ENCODE results near the gene VPS18. TPM values are rescaled to one million over a fixed set of nuclear protein-coding genes. Genes with fewer than 3 reads are reported as not detected.

VPS18 gene
- total RNA-seq, 4 donors from 2014 or later: 15.0 to 24.9 (median 19.7) TPM

DNA sequence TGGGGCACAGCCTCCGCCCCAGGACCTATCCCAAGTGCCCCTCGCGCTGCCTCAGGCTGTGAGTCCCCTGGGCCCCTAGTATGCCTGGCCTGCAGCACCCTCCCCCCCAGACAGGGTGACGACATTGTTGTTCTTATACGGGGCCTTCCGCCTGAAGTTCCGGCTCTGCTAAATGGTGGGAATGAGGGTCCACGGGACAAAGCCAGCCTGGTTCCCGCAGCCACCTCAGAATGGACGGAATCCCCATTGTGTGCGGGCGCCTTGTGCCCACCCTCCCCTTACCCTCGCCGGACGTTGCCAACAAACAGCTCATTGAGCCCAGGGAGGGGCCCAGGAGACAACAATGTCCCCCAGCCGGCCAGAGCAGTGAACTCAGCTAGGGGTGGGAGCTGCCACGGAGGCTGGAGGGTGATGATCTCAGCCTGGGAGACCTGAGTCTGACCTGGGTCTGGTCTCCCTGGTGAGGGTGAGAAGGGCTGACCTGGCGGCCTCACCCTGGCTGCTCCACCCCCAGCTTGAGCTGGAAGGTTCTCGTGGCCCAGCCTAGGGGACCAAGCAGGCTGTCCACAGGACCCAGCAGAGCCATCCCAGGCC, 24.6 kb downstream of the VPS18 start:
- WGBS: 84% methylated on average over 17 of the region's 19 CpGs
- TF ChIP-seq, protein P1, sequence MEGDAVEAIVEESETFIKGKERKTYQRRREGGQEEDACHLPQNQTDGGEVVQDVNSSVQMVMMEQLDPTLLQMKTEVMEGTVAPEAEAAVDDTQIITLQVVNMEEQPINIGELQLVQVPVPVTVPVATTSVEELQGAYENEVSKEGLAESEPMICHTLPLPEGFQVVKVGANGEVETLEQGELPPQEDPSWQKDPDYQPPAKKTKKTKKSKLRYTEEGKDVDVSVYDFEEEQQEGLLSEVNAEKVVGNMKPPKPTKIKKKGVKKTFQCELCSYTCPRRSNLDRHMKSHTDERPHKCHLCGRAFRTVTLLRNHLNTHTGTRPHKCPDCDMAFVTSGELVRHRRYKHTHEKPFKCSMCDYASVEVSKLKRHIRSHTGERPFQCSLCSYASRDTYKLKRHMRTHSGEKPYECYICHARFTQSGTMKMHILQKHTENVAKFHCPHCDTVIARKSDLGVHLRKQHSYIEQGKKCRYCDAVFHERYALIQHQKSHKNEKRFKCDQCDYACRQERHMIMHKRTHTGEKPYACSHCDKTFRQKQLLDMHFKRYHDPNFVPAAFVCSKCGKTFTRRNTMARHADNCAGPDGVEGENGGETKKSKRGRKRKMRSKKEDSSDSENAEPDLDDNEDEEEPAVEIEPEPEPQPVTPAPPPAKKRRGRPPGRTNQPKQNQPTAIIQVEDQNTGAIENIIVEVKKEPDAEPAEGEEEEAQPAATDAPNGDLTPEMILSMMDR (IDR thresholded peaks at IDR 0.05): no peak
- no peak for TF ChIP-seq POLR2AphosphoS5 (IDR thresholded peaks at IDR 0.05)
- no peaks in the 10 kb centered on the region for H3K36me3 ChIP-seq
- H3K4me1 ChIP-seq: no peaks in the 10 kb centered on the region
- DNase-seq (ENCODE audit: low spot score in 2 of 2): no peak
- no peak overlapping the region for H3K27ac ChIP-seq
- H3K27me3 ChIP-seq: peaks cover 4% of the 10 kb centered on the region
- H3K4me3 ChIP-seq: no peak overlapping the region
- no peaks in the 10 kb centered on the region for H3K9me3 ChIP-seq

DNA sequence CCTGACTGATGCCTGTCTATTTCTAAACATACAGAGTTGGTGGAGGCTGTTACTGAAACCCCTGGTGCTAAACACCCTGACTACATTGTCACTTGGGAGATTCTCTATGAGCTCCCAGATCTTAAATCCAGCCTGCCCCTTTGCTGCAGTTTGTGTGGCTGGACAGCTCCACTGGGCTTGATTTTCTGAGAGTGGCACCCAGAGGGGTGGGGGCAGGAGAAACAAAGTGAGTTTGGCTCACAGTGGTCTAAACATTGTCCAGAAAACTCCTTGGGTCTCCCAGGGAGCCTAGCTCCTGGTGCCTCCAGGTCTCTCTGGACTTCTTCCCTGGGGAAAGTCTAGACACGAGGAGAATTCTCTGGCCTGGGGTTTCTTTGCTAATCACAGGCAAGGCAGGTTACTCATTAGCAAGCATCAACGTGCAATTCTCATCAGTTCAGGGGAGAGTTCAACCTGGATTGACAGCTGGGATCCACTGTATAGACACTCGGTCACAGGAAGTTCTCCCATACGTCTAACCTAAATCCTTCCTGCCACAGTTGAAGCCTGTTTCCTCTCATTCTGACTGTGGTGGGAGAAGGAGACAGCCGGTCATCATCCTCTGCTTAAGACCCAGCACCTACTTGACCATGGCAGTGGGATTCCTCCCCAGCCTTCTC, 27.8 kb downstream of the VPS18 start:
- Histone ChIP-seq H3K36me3 (no peaks in the 10 kb centered on the region), H3K27me3 (peaks cover 28% of the 10 kb centered on the region), H3K27ac (no peak overlapping the region), H3K9me3 (no peaks in the 10 kb centered on the region), H3K4me3 (no peak overlapping the region), H3K4me1 (peaks cover 17% of the 10 kb centered on the region)
- no peak for TF ChIP-seq EP300 (IDR thresholded peaks at IDR 0.05)
- TF ChIP-seq, protein P1 (IDR thresholded peaks at IDR 0.05): no peak
- TF ChIP-seq POLR2A (IDR thresholded peaks at IDR 0.05): no peak
- no peak for TF ChIP-seq POLR2AphosphoS5 (IDR thresholded peaks at IDR 0.05)
- 61% methylated on average over 5 of the region's 5 CpGs for WGBS
- DNase-seq (ENCODE audit: low spot score in 2 of 2): no peak

DNA sequence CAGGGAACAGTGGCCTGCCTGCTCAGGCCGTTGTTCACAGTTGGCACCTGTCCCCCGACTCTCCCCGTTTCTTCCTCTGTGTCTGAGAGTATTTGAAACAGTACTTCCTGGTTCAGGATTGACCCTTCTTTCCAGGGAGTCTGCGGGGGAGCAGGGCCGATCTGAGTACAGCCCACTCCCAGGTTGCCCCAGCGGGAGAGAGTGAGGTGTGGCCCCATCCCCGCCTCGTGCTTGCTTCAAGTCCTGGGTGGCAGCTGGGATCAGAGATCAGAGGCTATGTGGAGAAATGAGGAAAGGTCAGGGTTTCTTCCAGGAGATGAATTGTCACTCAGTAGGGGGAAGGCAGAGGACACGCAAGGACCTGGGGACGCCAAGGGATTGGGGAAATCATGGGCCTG, 28.4 kb downstream of the VPS18 start:
- Histone ChIP-seq H3K4me3 (no peak overlapping the region), H3K9me3 (no peaks in the 10 kb centered on the region), H3K27me3 (peaks cover 34% of the 10 kb centered on the region), H3K36me3 (no peaks in the 10 kb centered on the region), H3K4me1 (peaks cover 22% of the 10 kb centered on the region), H3K27ac (no peak overlapping the region)
- peak in 1 of 2 donors; percentile 54 for DNase-seq (ENCODE audit: low spot score in 2 of 2)
- WGBS: 73% methylated on average over 10 of the region's 10 CpGs
- TF ChIP-seq EP300 (IDR thresholded peaks at IDR 0.05) (no peak), POLR2A (IDR thresholded peaks at IDR 0.05) (no peak), POLR2AphosphoS5 (IDR thresholded peaks at IDR 0.05) (no peak)
- TF ChIP-seq, protein P1 (IDR thresholded peaks at IDR 0.05): no peak

DNA sequence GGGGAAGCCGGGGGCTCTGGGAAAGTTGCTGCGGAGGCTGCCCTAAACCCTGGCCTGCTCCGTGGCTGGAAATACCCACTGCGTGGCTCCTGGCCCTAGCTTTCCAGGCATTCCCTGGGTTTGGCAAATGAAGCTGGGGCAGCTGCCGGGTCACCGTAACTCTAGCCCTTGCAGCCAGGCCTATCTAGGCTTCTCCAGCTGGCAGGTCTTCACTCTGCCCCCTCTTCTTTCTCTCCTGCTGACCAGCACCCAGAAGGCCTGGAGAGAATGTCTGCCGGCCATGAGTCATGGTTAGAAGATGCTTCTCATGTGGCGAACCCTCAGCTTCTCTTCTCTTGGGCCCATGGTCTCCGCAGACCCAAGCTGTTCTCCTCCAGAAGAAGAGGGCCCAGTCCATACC, 29.3 kb downstream of the VPS18 start:
- no peak overlapping the region for H3K27ac ChIP-seq
- WGBS: 93% methylated on average over 4 of the region's 9 CpGs
- H3K9me3 ChIP-seq: no peaks in the 10 kb centered on the region
- no peak overlapping the region for H3K4me3 ChIP-seq
- H3K36me3 ChIP-seq: no peaks in the 10 kb centered on the region
- peaks cover 43% of the 10 kb centered on the region for H3K27me3 ChIP-seq
- TF ChIP-seq, protein P1 (IDR thresholded peaks at IDR 0.05): no peak
- TF ChIP-seq EP300 (IDR thresholded peaks at IDR 0.05) (no peak), POLR2A (IDR thresholded peaks at IDR 0.05) (no peak), POLR2AphosphoS5 (IDR thresholded peaks at IDR 0.05) (no peak)
- DNase-seq (ENCODE audit: low spot score in 2 of 2): no peak
- H3K4me1 ChIP-seq: peaks cover 32% of the 10 kb centered on the region

DNA sequence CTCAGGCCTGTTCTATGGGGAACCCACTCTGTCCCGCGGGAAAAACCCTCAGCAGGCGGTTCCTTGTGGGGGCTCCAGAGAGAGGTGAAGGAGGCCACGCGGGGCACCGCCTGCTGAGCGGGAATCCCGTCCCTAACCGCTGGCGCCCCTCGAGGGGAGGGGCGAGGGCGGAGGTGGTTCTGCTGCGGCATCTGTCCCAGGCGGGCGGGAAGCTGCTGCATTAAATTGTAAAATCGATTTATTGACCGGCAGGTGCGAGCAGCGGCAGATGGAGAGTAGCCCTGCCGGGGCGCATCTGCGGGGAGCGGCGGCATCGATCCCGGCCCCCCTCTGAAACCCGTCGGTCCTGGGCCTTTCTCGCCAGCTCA, 31.2 kb downstream of the VPS18 start:
- H3K4me1 ChIP-seq: peaks cover 51% of the 10 kb centered on the region
- 35% methylated on average over 25 of the region's 30 CpGs for WGBS
- H3K36me3 ChIP-seq: no peaks in the 10 kb centered on the region

More for the DNA sequence above, 31.2 kb downstream of the VPS18 start:
- Histone ChIP-seq H3K9me3 (no peaks in the 10 kb centered on the region), H3K27me3 (peaks cover 62% of the 10 kb centered on the region), H3K27ac (no peak overlapping the region), H3K4me3 (peak overlapping the region; percentile 38)
- DNase-seq (ENCODE audit: low spot score in 2 of 2): no peak
- TF ChIP-seq EP300 (IDR thresholded peaks at IDR 0.05) (no peak), POLR2AphosphoS5 (IDR thresholded peaks at IDR 0.05) (no peak), POLR2A (IDR thresholded peaks at IDR 0.05) (no peak)
- TF ChIP-seq, protein P1 (IDR thresholded peaks at IDR 0.05): no peak
